ENCODE measurements around the gene RPS6KA3. TPM values are rescaled to one million over a fixed set of nuclear protein-coding genes. Genes with fewer than 3 reads are reported as not detected.

Gene RPS6KA3
- total RNA-seq, 1 experiment from 2014 or later, result 14.6 TPM

GRCh38 chrX:20140420-20140819 is 126.3 kb downstream of the RPS6KA3 start:
- TF ChIP-seq MLX (CRISPR knock-in tag; IDR thresholded peaks at IDR 0.05), result no peak
- ChIA-PET POLR2A (no interaction called here), CTCF (no interaction called here)
- DNase-seq (ENCODE audit: low spot score), result no peak
- Mint-ChIP-seq H3K4me3 (peak overlapping the region; percentile 83), H3K4me1 (peaks cover 14% of the 10 kb centered on the region), H3K27ac (no peak overlapping the region; the same call in 1 of the 2 replicates), H3K36me3 (peaks cover 33% of the 10 kb centered on the region), H3K27me3 (ENCODE audit: low read depth) (no peaks in the 10 kb centered on the region), H3K9me3 (no peaks in the 10 kb centered on the region)
- ATAC-seq, result no peak

GRCh38 chrX:20139966-20140365 is 126.7 kb downstream of the RPS6KA3 start:
- no peak for DNase-seq (ENCODE audit: low spot score)
- peaks cover 14% of the 10 kb centered on the region for H3K4me1 Mint-ChIP-seq
- CTCF ChIA-PET, result no interaction called here
- H3K27ac Mint-ChIP-seq, result 0 out of 2 replicates have a peak overlapping the region, but pooled peaks have one; percentile 32
- no peak for ATAC-seq
- POLR2A ChIA-PET, result no interaction called here
- H3K9me3 Mint-ChIP-seq, result no peaks in the 10 kb centered on the region
- H3K36me3 Mint-ChIP-seq, result peaks cover 36% of the 10 kb centered on the region
- H3K4me3 Mint-ChIP-seq, result peak overlapping the region; percentile 83
- TF ChIP-seq NR1H2 (CRISPR knock-in tag; IDR thresholded peaks at IDR 0.05) (no peak), MLX (CRISPR knock-in tag; IDR thresholded peaks at IDR 0.05) (no peak), ZNF396 (CRISPR knock-in tag; IDR thresholded peaks at IDR 0.05; ENCODE audit: borderline replicate concordance) (no peak), CBFB (CRISPR knock-in tag; IDR thresholded peaks at IDR 0.05; ENCODE audit: low read depth) (no peak), RELA (CRISPR knock-in tag; IDR thresholded peaks at IDR 0.05; ENCODE audit: borderline replicate concordance) (no peak), NR2C2 (CRISPR knock-in tag; IDR thresholded peaks at IDR 0.05) (no peak), TEAD4 (CRISPR knock-in tag; IDR thresholded peaks at IDR 0.05) (no peak), PREB (CRISPR knock-in tag; IDR thresholded peaks at IDR 0.05; ENCODE audit: borderline replicate concordance) (no peak), KAT7 (CRISPR knock-in tag; IDR thresholded peaks at IDR 0.05; ENCODE audit: borderline replicate concordance) (no peak), ZNF671 (CRISPR knock-in tag; IDR thresholded peaks at IDR 0.05) (no peak), CREM (CRISPR knock-in tag; IDR thresholded peaks at IDR 0.05) (no peak), GABPB1 (CRISPR knock-in tag; IDR thresholded peaks at IDR 0.05) (no peak), RORB (CRISPR knock-in tag; IDR thresholded peaks at IDR 0.05) (no peak), JAZF1 (CRISPR knock-in tag; IDR thresholded peaks at IDR 0.05) (no peak), MYBL2 (CRISPR knock-in tag; IDR thresholded peaks at IDR 0.05) (no peak), FOXP4 (CRISPR knock-in tag; IDR thresholded peaks at IDR 0.05) (no peak), SP1 (CRISPR knock-in tag; conservative IDR thresholded peaks at IDR 0.05) (no peak), ARID4B (CRISPR knock-in tag; IDR thresholded peaks at IDR 0.05; ENCODE audit: borderline replicate concordance) (no peak), ZNF232 (CRISPR knock-in tag; IDR thresholded peaks at IDR 0.05) (no peak), TCF7 (CRISPR knock-in tag; IDR thresholded peaks at IDR 0.05; ENCODE audit: low read depth) (no peak)
- H3K27me3 Mint-ChIP-seq (ENCODE audit: low read depth), result no peaks in the 10 kb centered on the region
